ENCODE data around the gene BHMT2.

- TF ChIP-seq CTCF (IDR thresholded peaks at IDR 0.05) (no peak), POLR2A (IDR thresholded peaks at IDR 0.05) (no peak)
Observed at GRCh38 chr5:79075646-79076426, 6.3 kb downstream of the BHMT2 start.

Measured in testis (tissue), 2 donors.